Adrenal gland (tissue), 5 donors: Measurements from ENCODE around the gene DCN.

Source experiments
- CTCF ChIP-seq, 6 experiments: fragments of 450-650 bp in 4 of 6; fragments of 200-600 bp in 2 of 6; sonication (generic) in 1 of 6; IDR thresholded peaks; 1 replicate in 5 of 6; 2 replicates in 1 of 6; pipeline versions ENCODE4 v1.5.1 to v1.8.0; 2016 to 2021; ENCODE audit warnings: antibody characterized with exemption in 6 of 6, mild to moderate bottlenecking in 2 of 6, moderate library complexity in 1 of 6
- POLR2A ChIP-seq, 2 donors: fragments of 450-650 bp; IDR thresholded peaks; one replicate each; pipeline ENCODE4 v1.6.1; 2017; ENCODE audit warnings: antibody characterized with exemption in 2 of 2, mild to moderate bottlenecking in 2 of 2, moderate library complexity in 1 of 2
- donor health status: DM: no; HTN: no; CAD: no.

DNA sequence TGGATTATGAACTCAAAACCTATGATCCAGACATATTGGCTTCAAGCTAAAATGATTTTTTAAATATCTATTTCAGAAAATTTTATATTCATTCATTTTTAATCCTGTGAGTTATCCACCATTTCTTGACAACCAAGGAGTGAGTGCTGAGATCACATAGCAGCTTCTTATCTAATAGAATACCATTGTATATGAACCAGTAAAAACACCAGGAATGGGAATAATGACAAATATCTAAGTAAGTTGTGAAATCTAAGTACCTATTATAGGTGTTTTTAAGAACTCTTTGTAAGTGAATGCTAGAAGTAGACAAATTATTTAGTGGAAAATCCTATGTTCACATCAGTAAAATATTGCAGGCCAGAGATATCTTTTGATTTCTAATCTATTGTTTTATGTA lies 79.5 kb downstream of the DCN start:
- no peak for TF ChIP-seq POLR2A (IDR thresholded peaks at IDR 0.05)
- no peak for TF ChIP-seq CTCF (IDR thresholded peaks at IDR 0.05)
